ENCODE results near the gene TAS2R46. TPM values are rescaled to one million over a fixed set of nuclear protein-coding genes. Genes with fewer than 3 reads are reported as not detected.

TAS2R46 gene
- total and polyA plus RNA-seq, 2 of the 13 experiments (the other 11 are each of a cell fraction or from before 2014, with no cell fraction given) = 0.16 to 3.5 TPM

- TF ChIP-seq CSRNP1 (CRISPR knock-in tag; IDR thresholded peaks at IDR 0.05) (no peak), ZFP1 (CRISPR knock-in tag; IDR thresholded peaks at IDR 0.05) (peak; percentile 41; the same call in 1 of the 2 replicates), HINFP (CRISPR knock-in tag; IDR thresholded peaks at IDR 0.05; ENCODE audit: low read depth) (peak; percentile 21; the same call in 1 of the 2 replicates), HMGXB3 (CRISPR knock-in tag; IDR thresholded peaks at IDR 0.05; ENCODE audit: borderline replicate concordance) (peak; percentile 36; the same call in 1 of the 2 replicates), NFIC (IDR thresholded peaks at IDR 0.05; ENCODE audit: low read length) (peak; percentile 53; the same call in 1 of the 2 replicates), ZNF3 (CRISPR knock-in tag; IDR thresholded peaks at IDR 0.05) (no peak), ARNTL (CRISPR knock-in tag; IDR thresholded peaks at IDR 0.05) (peak; percentile 58; the same call in 1 of the 2 replicates), ZNF703 (CRISPR knock-in tag; IDR thresholded peaks at IDR 0.05; ENCODE audit: borderline replicate concordance) (no peak), ZSCAN29 (CRISPR knock-in tag; conservative IDR thresholded peaks at IDR 0.05) (0 out of 2 replicates have a peak, but pooled peaks have one; percentile 27), CHD4 (IDR thresholded peaks at IDR 0.05; ENCODE audit: borderline replicate concordance, low read length) (no peak), XRCC5 (optimal IDR thresholded peaks at IDR 0.05; ENCODE audit: low read length) (peak; percentile 48), GABPA (IDR thresholded peaks at IDR 0.05; ENCODE audit: low read depth, low read length) (no peak), GABPA (CRISPR knock-in tag; IDR thresholded peaks at IDR 0.05; ENCODE audit: low read depth) (peak; percentile 34; the same call in 1 of the 2 replicates), KLF12 (CRISPR knock-in tag; IDR thresholded peaks at IDR 0.05; ENCODE audit: borderline replicate concordance) (no peak; the same call in 1 of the 2 replicates), RFX1 (IDR thresholded peaks at IDR 0.05) (no peak), PTBP1 (IDR thresholded peaks at IDR 0.05; ENCODE audit: low read depth, low read length, poor library complexity, severe bottlenecking) (no peak)
- TF ChIP-seq, protein P1, sequence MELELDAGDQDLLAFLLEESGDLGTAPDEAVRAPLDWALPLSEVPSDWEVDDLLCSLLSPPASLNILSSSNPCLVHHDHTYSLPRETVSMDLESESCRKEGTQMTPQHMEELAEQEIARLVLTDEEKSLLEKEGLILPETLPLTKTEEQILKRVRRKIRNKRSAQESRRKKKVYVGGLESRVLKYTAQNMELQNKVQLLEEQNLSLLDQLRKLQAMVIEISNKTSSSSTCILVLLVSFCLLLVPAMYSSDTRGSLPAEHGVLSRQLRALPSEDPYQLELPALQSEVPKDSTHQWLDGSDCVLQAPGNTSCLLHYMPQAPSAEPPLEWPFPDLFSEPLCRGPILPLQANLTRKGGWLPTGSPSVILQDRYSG (CRISPR knock-in tag; IDR thresholded peaks at IDR 0.05) = no peak
- TF ChIP-seq, protein P2, sequence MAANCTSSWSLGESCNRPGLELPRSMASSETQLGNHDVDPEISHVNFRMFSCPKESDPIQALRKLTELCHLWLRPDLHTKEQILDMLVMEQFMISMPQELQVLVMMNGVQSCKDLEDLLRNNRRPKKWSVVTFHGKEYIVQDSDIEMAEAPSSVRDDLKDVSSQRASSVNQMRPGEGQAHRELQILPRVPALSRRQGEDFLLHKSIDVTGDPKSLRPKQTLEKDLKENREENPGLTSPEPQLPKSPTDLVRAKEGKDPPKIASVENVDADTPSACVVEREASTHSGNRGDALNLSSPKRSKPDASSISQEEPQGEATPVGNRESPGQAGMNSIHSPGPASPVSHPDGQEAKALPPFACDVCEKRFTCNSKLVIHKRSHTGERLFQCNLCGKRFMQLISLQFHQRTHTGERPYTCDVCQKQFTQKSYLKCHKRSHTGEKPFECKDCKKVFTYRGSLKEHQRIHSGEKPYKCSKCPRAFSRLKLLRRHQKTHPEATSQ (CRISPR knock-in tag; IDR thresholded peaks at IDR 0.05; ENCODE audit: borderline replicate concordance) = peak; percentile 64; the same call in 1 of the 2 replicates
Observed at GRCh38 chr12:11015775-11016430, 46.2 kb downstream of the TAS2R46 start (continued).

All from HepG2 (cell line).